DND-41 (cell line): Measurements from ENCODE around the gene NPEPL1.

Source experiments
- ATAC-seq: fragments of 200-7000 bp; cut with Tn5 transposase; 3 replicates; pipeline ENCODE4 v1.9.1; 2021; ENCODE audit warnings: low read depth; ENCODE audit not compliant: insufficient read depth
- DNase-seq: peaks from one replicate; pipeline ENCODE4 v3.0.0-alpha.2; 2020
- H2AFZ ChIP-seq: 2 replicates; pipeline ENCODE4 v1.6.0; 2012; ENCODE audit warnings: low read depth, low read length
- H3K27ac ChIP-seq: 2 replicates; pipeline ENCODE4 v1.5.1; 2012; ENCODE audit warnings: low read length, inconsistent platforms
- H3K27me3 ChIP-seq: fragments of 200-600 bp; sonication (generic); 2 replicates; pipeline ENCODE4 v1.6.0; 2012; ENCODE audit warnings: low read length, mild to moderate bottlenecking, inconsistent platforms; ENCODE audit not compliant: insufficient read depth, poor library complexity
- H3K36me3 ChIP-seq: 2 replicates; pipeline ENCODE4 v1.5.1; 2012; ENCODE audit warnings: low read length, inconsistent platforms; ENCODE audit not compliant: insufficient read depth
- H3K4me1 ChIP-seq: 2 replicates; pipeline ENCODE4 v1.5.1; 2012; ENCODE audit warnings: mild to moderate bottlenecking, low read length; ENCODE audit not compliant: insufficient read depth
- H3K4me2 ChIP-seq: 2 replicates; pipeline ENCODE4 v1.6.0; 2012; ENCODE audit warnings: mild to moderate bottlenecking, moderate library complexity, low read length, inconsistent platforms; ENCODE audit not compliant: insufficient read depth
- H3K4me3 ChIP-seq, 2 experiments: fragments of 200-600 bp in 1 of 2; shearing (Covaris generic) in 1 of 2; 2 replicates each; pipeline ENCODE4 v1.5.1; 2012 to 2016; ENCODE audit warnings: inconsistent platforms in 2 of 2, low read length in 2 of 2, mild to moderate bottlenecking in 2 of 2, low read depth in 1 of 2, moderate library complexity in 1 of 2
- H3K79me2 ChIP-seq: 2 replicates; pipeline ENCODE4 v1.6.0; 2012; ENCODE audit warnings: low read length, inconsistent platforms; ENCODE audit not compliant: insufficient read depth
- H3K9ac ChIP-seq: 2 replicates; pipeline ENCODE4 v1.6.0; 2012; ENCODE audit warnings: low read depth, mild to moderate bottlenecking, inconsistent platforms, low read length, moderate library complexity
- H3K9me3 ChIP-seq: 2 replicates; pipeline ENCODE4 v1.5.1; 2012; ENCODE audit warnings: low read length, moderate library complexity, mild to moderate bottlenecking, inconsistent platforms; ENCODE audit not compliant: insufficient read depth, severe bottlenecking
- H4K20me1 ChIP-seq: 2 replicates; pipeline ENCODE4 v1.6.0; 2012; ENCODE audit warnings: low read length; ENCODE audit not compliant: insufficient read depth
- EZH2 ChIP-seq: IDR thresholded peaks from 3 replicates; pipeline ENCODE4 v1.6.1; 2012; ENCODE audit warnings: borderline replicate concordance, low read depth, mild to moderate bottlenecking, moderate library complexity, low read length, inconsistent platforms; ENCODE audit not compliant: severe bottlenecking
- TF ChIP-seq, protein P1 (sequence below): IDR thresholded peaks from 2 replicates; pipeline ENCODE4 v1.5.1; 2012; ENCODE audit warnings: borderline replicate concordance, low read length, moderate library complexity, mild to moderate bottlenecking; ENCODE audit not compliant: poor library complexity, severe bottlenecking; ENCODE audit errors: extremely low read depth

NPEPL1 gene

DNA sequence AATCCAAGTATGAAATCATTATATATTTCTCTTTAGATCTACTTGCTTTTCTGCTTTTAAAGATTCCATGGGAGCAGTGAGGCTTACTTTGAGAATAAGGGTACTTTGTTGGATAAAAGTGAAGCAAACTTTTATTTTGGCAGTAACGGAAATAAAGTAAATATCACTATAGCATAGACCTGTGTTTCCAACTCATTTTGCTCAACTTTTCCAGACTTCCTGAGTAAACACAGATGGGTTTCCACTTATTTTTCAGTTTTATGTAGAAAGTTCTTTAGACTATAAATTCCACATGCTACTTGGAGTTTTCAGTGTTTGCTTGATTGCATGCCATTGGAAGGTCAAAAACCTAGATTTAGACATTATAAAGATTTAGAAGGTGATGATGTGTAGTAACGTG lies 35.3 kb upstream of the NPEPL1 start:
- Histone ChIP-seq H2AFZ (no peak overlapping the region), H3K9me3 (no peaks in the 10 kb centered on the region), H3K36me3 (peaks cover 24% of the 10 kb centered on the region), H4K20me1 (peaks cover 29% of the 10 kb centered on the region; the same call in 1 of the 2 replicates), H3K79me2 (peaks cover 100% of the 10 kb centered on the region), H3K4me3 (no peak overlapping the region), H3K27ac (no peak overlapping the region), H3K9ac (0 out of 2 replicates have a peak overlapping the region, but pooled peaks have one; percentile 3), H3K27me3 (no peaks in the 10 kb centered on the region), H3K4me1 (peaks cover 74% of the 10 kb centered on the region), H3K4me2 (peak overlapping the region; percentile 66; the same call in 1 of the 2 replicates)
- TF ChIP-seq, protein P1, sequence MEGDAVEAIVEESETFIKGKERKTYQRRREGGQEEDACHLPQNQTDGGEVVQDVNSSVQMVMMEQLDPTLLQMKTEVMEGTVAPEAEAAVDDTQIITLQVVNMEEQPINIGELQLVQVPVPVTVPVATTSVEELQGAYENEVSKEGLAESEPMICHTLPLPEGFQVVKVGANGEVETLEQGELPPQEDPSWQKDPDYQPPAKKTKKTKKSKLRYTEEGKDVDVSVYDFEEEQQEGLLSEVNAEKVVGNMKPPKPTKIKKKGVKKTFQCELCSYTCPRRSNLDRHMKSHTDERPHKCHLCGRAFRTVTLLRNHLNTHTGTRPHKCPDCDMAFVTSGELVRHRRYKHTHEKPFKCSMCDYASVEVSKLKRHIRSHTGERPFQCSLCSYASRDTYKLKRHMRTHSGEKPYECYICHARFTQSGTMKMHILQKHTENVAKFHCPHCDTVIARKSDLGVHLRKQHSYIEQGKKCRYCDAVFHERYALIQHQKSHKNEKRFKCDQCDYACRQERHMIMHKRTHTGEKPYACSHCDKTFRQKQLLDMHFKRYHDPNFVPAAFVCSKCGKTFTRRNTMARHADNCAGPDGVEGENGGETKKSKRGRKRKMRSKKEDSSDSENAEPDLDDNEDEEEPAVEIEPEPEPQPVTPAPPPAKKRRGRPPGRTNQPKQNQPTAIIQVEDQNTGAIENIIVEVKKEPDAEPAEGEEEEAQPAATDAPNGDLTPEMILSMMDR: no peak
- TF ChIP-seq EZH2: no peak
- ATAC-seq (no peak), DNase-seq (no peak)

DNA sequence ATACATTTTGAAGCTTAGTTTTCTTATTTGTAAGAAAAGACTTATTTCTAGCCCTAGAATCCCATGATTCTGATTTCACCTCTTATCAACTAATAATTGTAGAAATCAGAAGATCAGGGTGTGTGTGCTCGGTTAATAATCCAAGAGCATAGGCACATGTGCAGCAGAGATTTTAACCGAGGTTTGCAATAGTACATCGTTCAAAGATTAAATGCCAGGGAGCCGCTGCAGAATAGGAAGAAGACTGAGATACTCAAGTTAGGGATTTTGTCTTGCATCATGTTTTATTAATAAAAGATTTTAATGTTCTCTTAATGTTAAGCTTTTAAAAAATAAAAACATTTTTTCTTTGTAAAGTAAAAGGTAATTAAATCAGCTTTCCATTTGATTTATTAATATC lies 34.6 kb upstream of the NPEPL1 start:
- H3K4me3 ChIP-seq: no peak overlapping the region
- no peak overlapping the region for H2AFZ ChIP-seq
- no peaks in the 10 kb centered on the region for H3K27me3 ChIP-seq
- DNase-seq: no peak
- peak overlapping the region; percentile 66; the same call in 1 of the 2 replicates for H3K4me2 ChIP-seq
- ATAC-seq: no peak
- H3K27ac ChIP-seq: no peak overlapping the region
- peaks cover 26% of the 10 kb centered on the region for H3K36me3 ChIP-seq
- peaks cover 99% of the 10 kb centered on the region for H3K79me2 ChIP-seq
- H3K4me1 ChIP-seq: peaks cover 71% of the 10 kb centered on the region
- H3K9ac ChIP-seq: 0 out of 2 replicates have a peak overlapping the region, but pooled peaks have one; percentile 3
- H3K9me3 ChIP-seq: no peaks in the 10 kb centered on the region
- TF ChIP-seq EZH2: no peak
- peaks cover 31% of the 10 kb centered on the region; the same call in 1 of the 2 replicates for H4K20me1 ChIP-seq

DNA sequence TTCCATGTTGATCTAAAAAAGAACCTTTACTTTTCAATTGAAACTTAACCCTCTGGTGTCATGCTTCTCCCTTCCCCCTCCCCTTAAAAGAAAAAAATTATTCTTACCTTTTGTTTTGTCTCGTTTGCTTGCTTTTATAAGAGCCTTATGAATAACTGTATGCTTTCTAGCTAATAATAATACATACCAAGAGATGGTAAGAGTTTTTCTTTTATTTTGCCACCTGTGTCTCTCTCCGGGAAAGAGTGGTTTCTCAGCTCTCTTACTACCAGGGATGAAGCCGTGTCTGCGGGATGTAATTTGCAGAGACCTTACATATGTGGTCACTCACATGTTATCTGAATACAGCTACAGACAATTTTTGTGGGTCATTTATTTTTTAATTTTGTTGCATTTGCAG lies 33.8 kb upstream of the NPEPL1 start:
- Histone ChIP-seq H3K27ac (no peak overlapping the region), H3K4me2 (peak overlapping the region; percentile 26; the same call in 1 of the 2 replicates), H3K4me3 (no peak overlapping the region), H2AFZ (no peak overlapping the region), H3K79me2 (peaks cover 98% of the 10 kb centered on the region), H3K9me3 (no peaks in the 10 kb centered on the region), H3K27me3 (no peaks in the 10 kb centered on the region), H3K9ac (no peak overlapping the region), H3K4me1 (peaks cover 63% of the 10 kb centered on the region), H4K20me1 (peaks cover 35% of the 10 kb centered on the region; the same call in 1 of the 2 replicates), H3K36me3 (peaks cover 31% of the 10 kb centered on the region)
- ATAC-seq: no peak
- DNase-seq: no peak
- no peak for TF ChIP-seq EZH2
- TF ChIP-seq, protein P1: no peak

DNA sequence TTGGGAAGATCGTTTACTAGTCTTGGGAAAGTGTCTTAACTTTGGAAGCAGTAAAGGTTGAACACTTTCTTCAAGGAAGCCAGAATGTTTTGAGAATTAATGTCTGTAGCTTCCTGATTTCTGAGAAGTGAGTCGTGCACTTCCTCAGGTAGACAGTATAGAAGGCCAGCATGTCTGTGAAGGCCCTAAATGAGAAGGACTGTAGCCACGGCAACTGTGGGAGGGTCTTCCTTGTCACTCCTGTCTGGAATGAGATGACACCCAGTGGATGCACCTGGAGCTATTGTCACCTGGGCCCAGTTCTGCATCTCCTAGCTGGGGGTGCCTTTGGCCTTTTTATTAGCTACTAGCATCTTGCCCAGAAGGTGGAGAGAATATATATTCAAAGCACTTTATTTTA lies 32.8 kb upstream of the NPEPL1 start:
- Histone ChIP-seq H3K4me2 (no peak overlapping the region), H3K4me3 (no peak overlapping the region), H3K27me3 (no peaks in the 10 kb centered on the region), H3K36me3 (peaks cover 33% of the 10 kb centered on the region), H4K20me1 (peaks cover 39% of the 10 kb centered on the region; the same call in 1 of the 2 replicates), H3K4me1 (peaks cover 52% of the 10 kb centered on the region), H3K9me3 (no peaks in the 10 kb centered on the region), H3K79me2 (peaks cover 98% of the 10 kb centered on the region), H3K9ac (no peak overlapping the region), H2AFZ (no peak overlapping the region), H3K27ac (no peak overlapping the region)
- DNase-seq (peak; percentile 12), ATAC-seq (peak; percentile 44; the same call in 1 of the 3 replicates)
- TF ChIP-seq EZH2: no peak
- TF ChIP-seq, protein P1: no peak
